HFF-Myc (cell line): ENCODE measurements around the gene SLX4.

ENCODE experiments used
- DNase-seq: peaks from one replicate; pipeline ENCODE4 v3.0.0-alpha.2; 2011; ENCODE audit warnings: low read depth; ENCODE audit errors: extremely low read depth
- H3K4me3 ChIP-seq: replicated peaks from 2 replicates; pipeline ENCODE4 v1.5.1; 2011; ENCODE audit warnings: low read depth, mild to moderate bottlenecking, control low read depth, low read length
- TF ChIP-seq, protein P1 (sequence below): IDR thresholded peaks from 2 replicates; pipeline ENCODE4 v1.5.1; 2012; ENCODE audit warnings: mild to moderate bottlenecking, low read depth, low read length, control low read depth; ENCODE audit errors: missing control alignments

SLX4 gene

DNA sequence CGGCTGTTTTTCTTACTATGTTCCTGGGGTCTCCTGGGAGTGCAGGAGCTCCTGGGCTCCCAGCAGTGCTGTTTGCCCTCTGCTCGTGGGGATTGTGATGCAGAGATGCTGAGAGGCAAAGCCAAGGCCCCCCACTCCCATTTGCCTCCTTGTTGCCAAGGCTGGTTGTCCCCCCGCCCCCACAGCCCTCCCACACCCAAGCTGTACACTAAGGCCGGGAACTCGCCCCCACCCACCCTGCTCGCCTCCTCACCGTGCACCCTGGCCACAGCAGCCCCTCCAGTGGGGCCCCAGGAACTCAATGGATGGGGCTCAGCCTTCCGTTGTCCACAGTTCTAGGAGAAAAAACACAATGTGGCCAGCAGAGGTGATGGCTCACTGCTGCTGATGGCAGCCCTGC, 44.4 kb downstream of the SLX4 start:
- DNase-seq, result no peak
- H3K4me3 ChIP-seq, result no peak overlapping the region

DNA sequence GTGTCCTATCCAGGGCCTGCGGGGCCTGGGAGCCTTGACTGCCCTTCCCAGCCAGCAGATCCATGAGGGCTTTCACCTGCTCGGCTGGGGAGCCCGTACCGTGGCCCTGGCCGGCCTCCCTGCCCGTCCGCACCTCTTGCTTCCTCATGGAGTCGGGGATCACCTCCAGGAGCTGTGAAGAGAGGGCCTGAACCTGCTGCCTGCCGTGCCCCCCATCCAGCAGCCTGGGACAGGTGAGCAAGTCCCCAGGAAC, 46.6 kb downstream of the SLX4 start:
- no peak for DNase-seq
- TF ChIP-seq, protein P1, sequence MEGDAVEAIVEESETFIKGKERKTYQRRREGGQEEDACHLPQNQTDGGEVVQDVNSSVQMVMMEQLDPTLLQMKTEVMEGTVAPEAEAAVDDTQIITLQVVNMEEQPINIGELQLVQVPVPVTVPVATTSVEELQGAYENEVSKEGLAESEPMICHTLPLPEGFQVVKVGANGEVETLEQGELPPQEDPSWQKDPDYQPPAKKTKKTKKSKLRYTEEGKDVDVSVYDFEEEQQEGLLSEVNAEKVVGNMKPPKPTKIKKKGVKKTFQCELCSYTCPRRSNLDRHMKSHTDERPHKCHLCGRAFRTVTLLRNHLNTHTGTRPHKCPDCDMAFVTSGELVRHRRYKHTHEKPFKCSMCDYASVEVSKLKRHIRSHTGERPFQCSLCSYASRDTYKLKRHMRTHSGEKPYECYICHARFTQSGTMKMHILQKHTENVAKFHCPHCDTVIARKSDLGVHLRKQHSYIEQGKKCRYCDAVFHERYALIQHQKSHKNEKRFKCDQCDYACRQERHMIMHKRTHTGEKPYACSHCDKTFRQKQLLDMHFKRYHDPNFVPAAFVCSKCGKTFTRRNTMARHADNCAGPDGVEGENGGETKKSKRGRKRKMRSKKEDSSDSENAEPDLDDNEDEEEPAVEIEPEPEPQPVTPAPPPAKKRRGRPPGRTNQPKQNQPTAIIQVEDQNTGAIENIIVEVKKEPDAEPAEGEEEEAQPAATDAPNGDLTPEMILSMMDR, result no peak
- no peak overlapping the region for H3K4me3 ChIP-seq

More for the DNA sequence above, 44.4 kb downstream of the SLX4 start:
- TF ChIP-seq, protein P1, result no peak

DNA sequence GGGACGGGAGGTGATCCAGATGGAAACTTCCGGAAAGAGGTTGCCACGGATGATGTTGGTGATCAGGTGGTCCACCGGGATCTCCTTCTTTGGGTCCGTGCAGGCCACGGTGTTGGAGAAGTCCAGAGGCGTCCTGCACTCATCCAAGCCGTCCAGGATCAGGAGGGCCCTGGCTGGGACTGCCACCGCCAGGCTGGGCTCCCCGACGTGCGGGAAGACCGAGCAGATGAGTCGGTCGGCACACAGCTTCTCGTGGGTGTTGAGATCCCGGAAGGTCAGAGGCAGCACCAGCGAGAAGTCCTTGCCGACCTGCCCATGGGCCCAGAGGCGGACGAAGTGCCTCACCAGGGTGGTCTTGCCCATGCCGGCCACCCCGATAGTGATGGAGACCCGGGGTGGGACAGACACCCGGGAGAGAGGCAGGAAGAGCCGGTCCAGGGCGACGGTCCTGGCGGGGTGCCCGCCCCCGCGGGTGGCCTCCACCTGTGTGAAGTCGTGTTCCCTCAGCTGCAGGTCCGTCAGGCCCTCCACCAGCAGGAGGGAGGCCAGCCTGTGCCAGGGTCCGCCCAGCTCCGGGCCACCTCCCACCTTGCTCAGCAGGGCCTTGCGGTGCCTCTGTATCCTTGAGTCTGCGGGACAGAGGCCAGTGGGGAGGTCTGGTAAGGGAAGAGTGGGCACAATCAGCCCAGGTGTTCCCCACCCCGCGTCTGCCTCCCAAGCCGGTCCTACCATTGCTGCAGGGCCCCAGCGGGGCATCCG, 47.1 kb downstream of the SLX4 start:
- TF ChIP-seq, protein P1, result no peak
- DNase-seq, result no peak

DNA sequence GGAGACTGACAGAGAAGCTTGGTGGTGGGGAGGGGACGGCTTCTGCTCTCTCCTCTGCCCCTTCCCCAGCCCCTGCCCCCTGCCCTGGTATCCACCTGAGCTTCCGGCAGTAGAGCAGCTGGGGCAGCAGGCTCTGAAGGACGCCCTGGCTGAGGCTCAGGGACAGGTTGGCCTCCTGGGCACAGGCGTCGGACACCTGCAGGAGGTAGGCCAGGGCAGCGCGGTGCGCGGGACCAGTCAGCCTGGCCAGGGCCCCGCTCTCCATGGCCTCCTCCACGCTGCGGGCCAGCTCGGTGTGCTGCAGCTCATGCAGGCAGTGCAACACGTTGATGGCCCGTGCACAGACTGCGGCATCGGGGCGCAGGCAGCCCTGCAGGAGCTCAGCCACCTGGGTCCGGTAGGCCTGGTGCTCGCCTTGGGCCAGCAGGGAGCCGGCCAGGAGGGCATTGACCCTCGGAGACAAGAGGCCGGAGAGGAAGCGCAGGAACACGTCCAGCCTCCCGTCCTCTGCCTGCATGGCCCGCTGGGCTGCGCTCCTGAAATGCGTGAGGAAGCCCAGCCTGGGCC, 48.4 kb downstream of the SLX4 start:
- H3K4me3 ChIP-seq, result no peak overlapping the region
- TF ChIP-seq, protein P1, result no peak
- DNase-seq, result no peak

More for the DNA sequence above, 47.1 kb downstream of the SLX4 start:
- H3K4me3 ChIP-seq, result no peak overlapping the region

DNA sequence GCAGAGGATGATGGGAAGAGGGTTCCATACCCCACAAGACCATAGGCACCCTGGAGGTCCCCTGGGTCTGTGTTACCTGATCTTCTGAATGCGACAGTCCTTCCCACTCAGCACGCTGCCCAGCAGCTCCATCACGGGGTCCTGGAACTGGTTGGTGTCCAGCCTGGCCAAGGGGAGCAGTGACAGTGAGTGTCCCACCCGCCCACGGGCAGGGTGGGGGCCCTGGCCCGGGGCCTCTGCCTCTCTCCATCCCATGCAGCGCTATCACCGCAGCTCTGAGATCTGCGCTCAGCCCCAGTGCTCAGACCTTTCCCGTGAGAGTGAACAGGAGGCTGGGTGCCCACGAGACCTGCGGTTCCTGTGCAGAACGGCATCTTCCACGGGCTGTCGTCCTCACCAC, 49.8 kb downstream of the SLX4 start:
- H3K4me3 ChIP-seq, result no peak overlapping the region
- TF ChIP-seq, protein P1, result no peak
- no peak for DNase-seq

DNA sequence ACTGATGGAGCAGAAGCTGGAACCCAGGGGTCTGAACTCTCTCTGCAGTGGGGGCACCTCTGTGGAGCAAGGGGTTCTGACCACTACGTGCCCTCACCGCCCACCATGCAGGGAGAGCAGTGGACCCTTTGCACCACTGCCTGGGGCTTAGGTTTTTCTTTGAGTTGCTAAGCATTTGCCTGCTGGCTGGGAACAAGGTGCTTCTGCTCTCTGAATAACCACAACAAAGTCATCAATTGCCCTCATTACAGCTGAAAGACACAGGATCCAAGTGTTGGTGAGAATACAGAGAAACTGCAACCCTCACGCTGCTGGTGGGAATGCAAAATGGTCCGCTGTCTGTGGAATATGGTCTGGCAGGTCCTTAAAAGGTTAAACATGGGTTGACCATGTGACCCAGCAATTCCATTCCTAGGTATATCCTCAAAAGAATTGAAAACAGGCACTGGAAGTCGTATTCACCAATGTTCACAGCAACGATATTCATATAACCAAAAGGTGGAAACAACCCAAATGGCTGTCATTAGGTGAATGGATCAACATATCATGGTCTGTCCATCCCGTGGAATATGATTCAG, 57.0 kb downstream of the SLX4 start:
- TF ChIP-seq, protein P1, result no peak
- H3K4me3 ChIP-seq, result no peak overlapping the region
- no peak for DNase-seq
